ENCODE measurements around the gene TMEM150C. TPM values are rescaled to one million over a fixed set of nuclear protein-coding genes. Genes with fewer than 3 reads are reported as not detected.

Gene TMEM150C
- total and polyA plus RNA-seq, 4 donors: 4.8 to 8.7 (median 5.2) TPM

DNA sequence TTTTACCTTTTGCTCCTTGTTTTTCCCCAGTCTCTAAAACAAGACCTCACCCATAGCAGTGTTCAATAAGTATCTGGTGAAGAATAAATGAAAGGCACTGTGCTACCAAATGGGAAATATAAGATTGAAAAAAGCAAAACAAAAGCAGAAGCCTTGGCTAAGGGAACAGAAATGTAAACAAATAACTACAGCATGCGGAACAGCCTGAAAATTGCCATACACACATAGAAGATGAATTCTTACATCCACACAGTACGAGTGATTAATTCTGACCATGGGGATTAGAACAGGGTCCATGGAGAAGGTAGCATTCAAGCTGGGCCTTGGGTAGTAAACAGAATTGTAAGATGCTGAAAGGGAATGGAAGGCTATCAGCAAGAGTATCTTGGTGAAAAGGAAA, 40.5 kb downstream of the TMEM150C start:
- Histone ChIP-seq H3K36me3 (ENCODE audit: control insufficient read depth in 4 of 4, insufficient read depth in 3 of 4, low read depth in 1 of 4, low read length in 3 of 4) (no peaks in the 10 kb centered on the region), H3K27me3 (ENCODE audit: control insufficient read depth in 4 of 4, insufficient read depth in 4 of 4, low read length in 3 of 4) (no peaks in the 10 kb centered on the region), H3K4me3 (ENCODE audit: low read depth in 1 of 3, low read length in 3 of 3) (no peak overlapping the region), H3K27ac (ENCODE audit: low read depth in 1 of 2, low read length in 2 of 2) (no peak overlapping the region), H3K9me3 (ENCODE audit: control insufficient read depth in 4 of 4, low read length in 3 of 4) (no peaks in the 10 kb centered on the region), H3K9ac (ENCODE audit: low read depth in 1 of 2, low read length in 2 of 2) (no peak overlapping the region), H3K4me1 (ENCODE audit: control insufficient read depth in 4 of 4, insufficient read depth in 4 of 4, low read length in 3 of 4) (peaks cover 0 to 10% (median 8%) of the 10 kb centered on the region in 4 donors)
- no peak for DNase-seq (ENCODE audit: low spot score)
- WGBS: 48% methylated on average over 2 of the region's 2 CpGs
- TF ChIP-seq RAD21 (IDR thresholded peaks at IDR 0.05): no peak
- no peak for TF ChIP-seq GABPA (IDR thresholded peaks at IDR 0.05 in 1 of 2, conservative IDR thresholded peaks at IDR 0.05 in 1 of 2)
- TF ChIP-seq, protein P1, sequence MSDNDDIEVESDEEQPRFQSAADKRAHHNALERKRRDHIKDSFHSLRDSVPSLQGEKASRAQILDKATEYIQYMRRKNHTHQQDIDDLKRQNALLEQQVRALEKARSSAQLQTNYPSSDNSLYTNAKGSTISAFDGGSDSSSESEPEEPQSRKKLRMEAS (IDR thresholded peaks at IDR 0.05): no peak
- TF ChIP-seq EGR1 (IDR thresholded peaks at IDR 0.05; ENCODE audit: low read depth in 2 of 2): no peak
- TF ChIP-seq FOXA1 (IDR thresholded peaks at IDR 0.05): no peak
- no peak for TF ChIP-seq RXRA (IDR thresholded peaks at IDR 0.05)
- TF ChIP-seq, protein P2, sequence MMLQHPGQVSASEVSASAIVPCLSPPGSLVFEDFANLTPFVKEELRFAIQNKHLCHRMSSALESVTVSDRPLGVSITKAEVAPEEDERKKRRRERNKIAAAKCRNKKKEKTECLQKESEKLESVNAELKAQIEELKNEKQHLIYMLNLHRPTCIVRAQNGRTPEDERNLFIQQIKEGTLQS (IDR thresholded peaks at IDR 0.05): no peak
- no peak for TF ChIP-seq NR2F2 (IDR thresholded peaks at IDR 0.05)
- TF ChIP-seq JUND (IDR thresholded peaks at IDR 0.05): no peak
- TF ChIP-seq CTCF (IDR thresholded peaks at IDR 0.05; ENCODE audit: low read depth, low read length, missing input control): no peak
- no peak for TF ChIP-seq YY1 (IDR thresholded peaks at IDR 0.05)
- TF ChIP-seq FOXA2 (IDR thresholded peaks at IDR 0.05): no peak
- TF ChIP-seq SP1 (IDR thresholded peaks at IDR 0.05): no peak
- no peak for TF ChIP-seq HNF4G (IDR thresholded peaks at IDR 0.05)
- TF ChIP-seq, protein P3, sequence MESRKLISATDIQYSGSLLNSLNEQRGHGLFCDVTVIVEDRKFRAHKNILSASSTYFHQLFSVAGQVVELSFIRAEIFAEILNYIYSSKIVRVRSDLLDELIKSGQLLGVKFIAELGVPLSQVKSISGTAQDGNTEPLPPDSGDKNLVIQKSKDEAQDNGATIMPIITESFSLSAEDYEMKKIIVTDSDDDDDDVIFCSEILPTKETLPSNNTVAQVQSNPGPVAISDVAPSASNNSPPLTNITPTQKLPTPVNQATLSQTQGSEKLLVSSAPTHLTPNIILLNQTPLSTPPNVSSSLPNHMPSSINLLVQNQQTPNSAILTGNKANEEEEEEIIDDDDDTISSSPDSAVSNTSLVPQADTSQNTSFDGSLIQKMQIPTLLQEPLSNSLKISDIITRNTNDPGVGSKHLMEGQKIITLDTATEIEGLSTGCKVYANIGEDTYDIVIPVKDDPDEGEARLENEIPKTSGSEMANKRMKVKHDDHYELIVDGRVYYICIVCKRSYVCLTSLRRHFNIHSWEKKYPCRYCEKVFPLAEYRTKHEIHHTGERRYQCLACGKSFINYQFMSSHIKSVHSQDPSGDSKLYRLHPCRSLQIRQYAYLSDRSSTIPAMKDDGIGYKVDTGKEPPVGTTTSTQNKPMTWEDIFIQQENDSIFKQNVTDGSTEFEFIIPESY (IDR thresholded peaks at IDR 0.05): no peak

GRCh38 chr4:82519776-82520175, 42.0 kb downstream of the TMEM150C start:
- no peak for DNase-seq (ENCODE audit: low spot score)
- Histone ChIP-seq H3K4me3 (ENCODE audit: low read depth in 1 of 3, low read length in 3 of 3) (no peak overlapping the region), H3K9me3 (ENCODE audit: control insufficient read depth in 4 of 4, low read length in 3 of 4) (no peaks in the 10 kb centered on the region), H3K27me3 (ENCODE audit: control insufficient read depth in 4 of 4, insufficient read depth in 4 of 4, low read length in 3 of 4) (no peaks in the 10 kb centered on the region), H3K9ac (ENCODE audit: low read depth in 1 of 2, low read length in 2 of 2) (no peak overlapping the region), H3K36me3 (ENCODE audit: control insufficient read depth in 4 of 4, insufficient read depth in 3 of 4, low read depth in 1 of 4, low read length in 3 of 4) (no peaks in the 10 kb centered on the region), H3K27ac (ENCODE audit: low read depth in 1 of 2, low read length in 2 of 2) (no peak overlapping the region), H3K4me1 (ENCODE audit: control insufficient read depth in 4 of 4, insufficient read depth in 4 of 4, low read length in 3 of 4) (peaks cover 2 to 10% (median 8%) of the 10 kb centered on the region in 4 donors)
- TF ChIP-seq RXRA (IDR thresholded peaks at IDR 0.05): no peak
- 68% methylated on average over 2 of the region's 2 CpGs for WGBS

DNA sequence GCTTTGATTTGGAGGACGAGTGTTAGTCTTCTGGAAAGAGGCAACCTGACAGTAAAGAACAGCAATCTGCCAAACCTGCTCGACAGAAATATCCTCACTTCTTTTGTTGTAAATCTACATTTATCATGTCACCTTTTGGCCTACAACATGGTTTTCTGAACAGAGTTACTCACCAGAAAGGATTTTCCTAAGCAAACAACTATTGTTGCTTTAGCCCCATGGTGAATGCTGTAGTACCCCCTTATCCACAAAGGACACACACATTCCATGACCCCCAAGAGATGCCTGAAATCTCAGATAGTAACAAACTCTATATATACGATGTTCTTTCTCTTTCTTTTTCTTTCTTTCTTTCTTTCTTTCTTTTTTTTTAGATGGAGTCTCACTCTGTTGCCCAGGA, 42.7 kb downstream of the TMEM150C start:
- WGBS: 86% methylated on average over 3 of the region's 3 CpGs
- Histone ChIP-seq H3K9ac (ENCODE audit: low read depth in 1 of 2, low read length in 2 of 2) (no peak overlapping the region), H3K36me3 (ENCODE audit: control insufficient read depth in 4 of 4, insufficient read depth in 3 of 4, low read depth in 1 of 4, low read length in 3 of 4) (no peaks in the 10 kb centered on the region)
- TF ChIP-seq HNF4A (conservative IDR thresholded peaks at IDR 0.05): no peak
- no peak for TF ChIP-seq YY1 (IDR thresholded peaks at IDR 0.05)
- no peak for TF ChIP-seq EGR1 (IDR thresholded peaks at IDR 0.05; ENCODE audit: low read depth in 2 of 2)
- TF ChIP-seq, protein P2 (IDR thresholded peaks at IDR 0.05): no peak
- TF ChIP-seq, protein P1 (IDR thresholded peaks at IDR 0.05): no peak
- no peak for TF ChIP-seq FOXA1 (IDR thresholded peaks at IDR 0.05)
- no peak for TF ChIP-seq TAF1 (conservative IDR thresholded peaks at IDR 0.05)
- no peak for TF ChIP-seq RAD21 (IDR thresholded peaks at IDR 0.05)
- TF ChIP-seq CTCF (IDR thresholded peaks at IDR 0.05; ENCODE audit: low read depth, low read length, missing input control): no peak
- no peak for TF ChIP-seq JUND (IDR thresholded peaks at IDR 0.05)
- no peak for TF ChIP-seq FOXA2 (IDR thresholded peaks at IDR 0.05)
- TF ChIP-seq RXRA (IDR thresholded peaks at IDR 0.05): no peak
- TF ChIP-seq SP1 (IDR thresholded peaks at IDR 0.05): no peak
- TF ChIP-seq NR2F2 (IDR thresholded peaks at IDR 0.05): no peak
- TF ChIP-seq, protein P3 (IDR thresholded peaks at IDR 0.05): no peak
- TF ChIP-seq HNF4G (IDR thresholded peaks at IDR 0.05): no peak

More for the DNA sequence above, 42.7 kb downstream of the TMEM150C start:
- no peaks in the 10 kb centered on the region for H3K27me3 ChIP-seq (ENCODE audit: control insufficient read depth in 4 of 4, insufficient read depth in 4 of 4, low read length in 3 of 4)
- no peak for DNase-seq (ENCODE audit: low spot score)
- H3K27ac ChIP-seq (ENCODE audit: low read depth in 1 of 2, low read length in 2 of 2): no peak overlapping the region
- no peaks in the 10 kb centered on the region for H3K9me3 ChIP-seq (ENCODE audit: control insufficient read depth in 4 of 4, low read length in 3 of 4)
- peaks cover 2 to 7% (median 4%) of the 10 kb centered on the region in 4 donors for H3K4me1 ChIP-seq (ENCODE audit: control insufficient read depth in 4 of 4, insufficient read depth in 4 of 4, low read length in 3 of 4)
- H3K4me3 ChIP-seq (ENCODE audit: low read depth in 1 of 3, low read length in 3 of 3): no peak overlapping the region

Data from liver (tissue), 9 donors.